GM18861 (cell line): ENCODE data around the gene UBE2J2.

Source experiments
- ATAC-seq: cut with Tn5 transposase; IDR thresholded peaks from one replicate; pipeline ENCODE4 v1.9.1; 2021; ENCODE audit not compliant: unreplicated experiment

The UBE2J2 gene

GRCh38 chr1:1309251-1310108 is 35.8 kb upstream of the UBE2J2 start:
- ATAC-seq: no peak

- no peak for ATAC-seq
Measured at GRCh38 chr1:1308756-1309250, 35.1 kb upstream of the UBE2J2 start.

GRCh38 chr1:1307923-1308755 is 34.5 kb upstream of the UBE2J2 start, which contains the start of the genes ACAP3 and PUSL1:
Gene ACAP3, minus strand, starts transcription at chr1:1307930. Its CDS starts 115 bp downstream, at chr1:1307815.
Gene PUSL1, plus strand, starts transcription at chr1:1308597. Its CDS starts 47 bp downstream, at chr1:1308644.
- ATAC-seq: peak; percentile 37

GRCh38 chr1:1307261-1307922 is 33.7 kb upstream of the UBE2J2 start:
- peak; percentile 10 for ATAC-seq

GRCh38 chr1:1306661-1307260 is 33.1 kb upstream of the UBE2J2 start:
- no peak for ATAC-seq

GRCh38 chr1:1306070-1306660 is 32.5 kb upstream of the UBE2J2 start:
- no peak for ATAC-seq

GRCh38 chr1:1305300-1306069 is 31.8 kb upstream of the UBE2J2 start:
- peak; percentile 27 for ATAC-seq

- ATAC-seq: no peak
Measured at GRCh38 chr1:1304331-1305299, 31.0 kb upstream of the UBE2J2 start.

GRCh38 chr1:1303736-1304135 is 30.1 kb upstream of the UBE2J2 start:
- no peak for ATAC-seq

GRCh38 chr1:1302951-1303509 is 29.4 kb upstream of the UBE2J2 start:
- ATAC-seq: no peak

- no peak for ATAC-seq
Measured at GRCh38 chr1:1302006-1302430, 28.4 kb upstream of the UBE2J2 start.

- ATAC-seq: no peak
Measured at GRCh38 chr1:1300352-1300739, 26.7 kb upstream of the UBE2J2 start.

GRCh38 chr1:1299686-1300351 is 26.2 kb upstream of the UBE2J2 start:
- ATAC-seq: no peak

- ATAC-seq: no peak
Measured at GRCh38 chr1:1298861-1299685, 25.4 kb upstream of the UBE2J2 start.

- ATAC-seq: no peak
Measured at GRCh38 chr1:1297802-1298424, 24.3 kb upstream of the UBE2J2 start.
